OCI-LY3 (cell line): ENCODE measurements around the gene CCDC150.

Source experiments
- H2AFZ ChIP-seq: fragments of 200-600, 300-600 bp; shearing (Covaris generic); 2 replicates; pipeline ENCODE4 v1.6.0; 2014; ENCODE audit warnings: antibody characterized with exemption, low read depth, low read length
- H3K27ac ChIP-seq: fragments of 200-600, 300-600 bp; sonication (generic); 2 replicates; pipeline ENCODE4 v1.5.1; 2014; ENCODE audit warnings: mild to moderate bottlenecking, low read length, moderate library complexity, mixed read lengths
- H3K27me3 ChIP-seq: fragments of 200-600, 300-600 bp; sonication (generic); 2 replicates; pipeline ENCODE4 v1.6.1; 2014; ENCODE audit warnings: low read depth, low read length, mixed read lengths
- H3K36me3 ChIP-seq: fragments of 200-600, 300-600 bp; sonication (generic); replicated peaks from 2 replicates; pipeline ENCODE3; 2014; ENCODE audit warnings: low read depth, low read length, mixed read lengths
- H3K4me1 ChIP-seq: fragments of 300-600, 200-600 bp; sonication (generic); 2 replicates; pipeline ENCODE4 v1.6.1; 2014; ENCODE audit warnings: low read length, mixed read lengths
- H3K4me2 ChIP-seq: fragments of 200-600, 300-600 bp; sonication (generic); 2 replicates; pipeline ENCODE4 v1.6.1; 2014; ENCODE audit warnings: low read length, mixed read lengths
- H3K4me3 ChIP-seq: fragments of 300-600, 200-600 bp; sonication (generic); 2 replicates; pipeline ENCODE4 v1.5.1; 2014; ENCODE audit warnings: antibody characterized with exemption, mild to moderate bottlenecking, low read length, moderate library complexity
- H3K79me2 ChIP-seq: fragments of 300-600, 200-600 bp; shearing (Covaris generic); 2 replicates; pipeline ENCODE4 v1.6.1; 2014; ENCODE audit warnings: mild to moderate bottlenecking, low read length, mixed read lengths
- H3K9ac ChIP-seq: fragments of 300-600, 200-600 bp; shearing (Covaris generic); 2 replicates; pipeline ENCODE4 v1.6.0; 2014; ENCODE audit warnings: mild to moderate bottlenecking, low read length, moderate library complexity
- H3K9me3 ChIP-seq: fragments of 200-600, 300-600 bp; shearing (Covaris generic); 2 replicates; pipeline ENCODE4 v1.6.1; 2014; ENCODE audit warnings: low read length, mixed read lengths; ENCODE audit not compliant: insufficient read depth
- H4K20me1 ChIP-seq: fragments of 200-600, 300-600 bp; sonication (generic); 2 replicates; pipeline ENCODE4 v1.6.1; 2016; ENCODE audit warnings: low read length, mixed read lengths; ENCODE audit not compliant: insufficient read depth
- CTCF ChIP-seq: fragments of 200-600, 300-600 bp; sonication (generic); IDR thresholded peaks from 2 replicates; pipeline ENCODE4 v1.5.1; 2014; ENCODE audit warnings: antibody characterized with exemption, low read length, low read depth
- EZH2phosphoT487 ChIP-seq: fragments of 200-600 bp; shearing (Covaris generic); IDR thresholded peaks from 2 replicates; pipeline ENCODE4 v1.6.1; 2018; ENCODE audit warnings: antibody characterized with exemption, mixed run types, low read depth

Gene CCDC150

GRCh38 chr2:196638765-196639164, 750 bp upstream of the CCDC150 start:
- H3K4me3 ChIP-seq = peak overlapping the region; percentile 91
- no peak overlapping the region for H3K27ac ChIP-seq

GRCh38 chr2:196640031-196640548, 575 bp downstream of the CCDC150 start:
- H3K27me3 ChIP-seq = no peaks in the 10 kb centered on the region
- peak overlapping the region; percentile 38; the same call in 1 of the 2 replicates for H3K27ac ChIP-seq
- H3K79me2 ChIP-seq = peaks cover 44% of the 10 kb centered on the region

More at GRCh38 chr2:196638765-196639164, 750 bp upstream of the CCDC150 start:
- peak overlapping the region; percentile 73 for H3K4me2 ChIP-seq
- peaks cover 37% of the 10 kb centered on the region for H3K79me2 ChIP-seq
- TF ChIP-seq CTCF = no peak
- no peak for TF ChIP-seq EZH2phosphoT487
- no peaks in the 10 kb centered on the region for H3K9me3 ChIP-seq
- peak overlapping the region; percentile 100 for H2AFZ ChIP-seq
- no peaks in the 10 kb centered on the region for H4K20me1 ChIP-seq
- no peaks in the 10 kb centered on the region for H3K36me3 ChIP-seq
- H3K4me1 ChIP-seq = peaks cover 8% of the 10 kb centered on the region
- no peaks in the 10 kb centered on the region for H3K27me3 ChIP-seq
- no peak overlapping the region for H3K9ac ChIP-seq

GRCh38 chr2:196649202-196649601, 9.7 kb downstream of the CCDC150 start:
- Histone ChIP-seq H3K79me2 (peaks cover 48% of the 10 kb centered on the region), H3K36me3 (peaks cover 80% of the 10 kb centered on the region), H3K9me3 (peaks cover 37% of the 10 kb centered on the region)

More at GRCh38 chr2:196640031-196640548, 575 bp downstream of the CCDC150 start:
- H3K36me3 ChIP-seq = peaks cover under 1% of the 10 kb centered on the region
- H3K9ac ChIP-seq = peak overlapping the region; percentile 70
- TF ChIP-seq CTCF = no peak
- TF ChIP-seq EZH2phosphoT487 = no peak
- H3K4me3 ChIP-seq = peak overlapping the region; percentile 91
- no peaks in the 10 kb centered on the region for H4K20me1 ChIP-seq
- no peaks in the 10 kb centered on the region for H3K9me3 ChIP-seq
- H2AFZ ChIP-seq = peak overlapping the region; percentile 86
- peaks cover 8% of the 10 kb centered on the region for H3K4me1 ChIP-seq
- peak overlapping the region; percentile 94 for H3K4me2 ChIP-seq

More at GRCh38 chr2:196649202-196649601, 9.7 kb downstream of the CCDC150 start:
- Histone ChIP-seq H2AFZ (no peak overlapping the region), H3K27ac (no peak overlapping the region), H3K4me1 (peaks cover 7% of the 10 kb centered on the region; the same call in 1 of the 2 replicates), H3K27me3 (no peaks in the 10 kb centered on the region), H3K4me3 (no peak overlapping the region), H4K20me1 (no peaks in the 10 kb centered on the region), H3K9ac (no peak overlapping the region), H3K4me2 (no peak overlapping the region)
- TF ChIP-seq EZH2phosphoT487 (no peak), CTCF (no peak)
